Activated T-cell treated with anti-CD3 and anti-CD28 coated beads for 24 hours (primary cell): ENCODE data around the gene DPP3.
"Not testable (repeated sequence)": the region's sequence is repeated elsewhere in the genome, so short reads cannot be mapped to it uniquely, and the experiment has no call there.

ENCODE experiments used
- DNase-seq: peaks from one replicate; pipeline ENCODE4 v3.0.0-alpha.2; 2020; ENCODE audit warnings: low read depth

Gene DPP3

DNA sequence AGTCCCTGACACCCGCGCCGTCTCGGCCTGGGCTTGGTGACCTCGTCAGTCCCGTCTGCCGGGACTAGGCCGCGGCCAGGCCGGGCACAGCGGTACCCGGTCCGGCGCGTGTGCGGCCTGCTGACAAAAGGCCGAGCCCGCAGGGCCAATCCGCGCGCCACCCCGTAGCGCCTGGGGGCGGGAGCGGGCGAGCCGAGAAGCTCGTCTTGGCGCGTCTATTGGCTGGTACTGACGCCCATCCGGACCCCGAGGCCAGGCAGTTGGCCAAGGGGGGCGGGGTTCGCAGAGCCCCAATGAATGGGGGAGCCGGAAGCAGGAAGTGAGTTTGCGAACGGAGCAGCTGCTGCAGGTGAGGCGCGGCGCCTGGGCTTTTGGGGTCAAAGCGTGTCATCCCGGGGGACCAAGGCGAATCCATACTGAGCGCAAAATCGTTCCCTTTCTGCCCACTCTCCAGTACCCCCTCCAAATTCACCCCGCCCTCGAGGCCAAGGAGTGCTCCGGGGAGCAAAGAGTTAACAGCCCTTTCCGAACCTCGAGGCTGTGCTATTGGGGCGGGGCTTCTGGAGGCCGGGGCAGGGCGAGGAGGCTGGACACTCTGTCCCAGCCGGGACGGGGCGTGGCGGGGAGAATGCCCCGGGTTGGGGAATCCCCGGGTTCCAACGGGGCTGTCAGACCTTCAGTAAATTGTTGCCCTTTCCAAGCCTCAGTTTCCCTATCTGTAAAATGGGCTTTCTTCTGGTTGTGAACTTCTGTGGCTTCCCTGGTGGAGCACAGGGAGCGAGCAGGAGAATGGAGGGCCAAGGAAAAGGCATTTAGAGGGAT lies at the start of gene DPP3:
Gene DPP3 (plus strand): TSS at position 318 of the 822 bp plus-strand sequence. CDS start 1,767 bp downstream, outside the sequence.
- DNase-seq: peak; percentile 94

DNA sequence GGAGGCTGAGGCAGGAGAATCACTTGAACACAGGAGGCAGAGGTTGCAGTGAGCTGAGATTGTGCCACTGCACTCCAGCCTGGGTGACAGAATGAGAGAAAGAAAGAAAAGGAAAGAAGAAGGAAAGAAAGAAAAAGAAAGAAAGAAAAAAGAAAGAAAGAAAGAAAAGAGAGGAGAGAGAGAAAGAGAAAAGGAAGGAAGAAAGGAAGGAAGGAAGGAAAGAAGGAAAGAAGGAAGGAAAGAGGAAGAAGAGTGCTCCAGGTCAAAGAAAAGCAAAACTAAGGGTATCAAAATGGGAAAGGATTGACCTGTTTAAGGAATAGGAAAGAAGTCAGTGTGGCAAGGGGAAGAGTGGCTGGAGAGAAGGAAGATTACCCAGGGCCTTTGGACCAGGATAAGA lies 48.9 kb upstream of the DPP3 start:
- DNase-seq: not testable (repeated sequence)

DNA sequence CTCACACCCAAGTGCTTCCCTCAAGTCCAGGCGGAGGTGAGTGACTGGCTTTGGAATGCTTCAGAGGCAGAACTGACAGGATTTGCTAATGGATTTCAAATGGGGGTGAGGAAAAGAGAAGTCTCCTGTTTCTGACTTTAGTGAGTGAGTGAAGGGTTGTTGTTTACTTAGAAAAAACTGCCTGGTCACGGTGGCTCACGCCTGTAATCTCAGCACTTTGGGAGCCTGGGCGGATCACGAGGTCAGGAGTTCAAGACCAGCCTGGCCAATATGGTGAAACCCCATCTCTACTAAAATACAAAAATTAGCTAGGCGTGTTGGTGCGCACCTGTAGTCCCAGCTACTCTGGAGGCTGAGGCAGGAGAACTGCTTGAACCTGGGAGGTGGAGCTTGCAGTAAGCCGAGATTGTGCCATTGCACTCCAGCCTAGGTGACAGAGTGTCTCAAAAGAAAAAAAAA lies 48.3 kb upstream of the DPP3 start:
- DNase-seq: not testable (repeated sequence)

- DNase-seq: no peak
Observed at GRCh38 chr11:66432597-66432996, 47.6 kb upstream of the DPP3 start.

DNA sequence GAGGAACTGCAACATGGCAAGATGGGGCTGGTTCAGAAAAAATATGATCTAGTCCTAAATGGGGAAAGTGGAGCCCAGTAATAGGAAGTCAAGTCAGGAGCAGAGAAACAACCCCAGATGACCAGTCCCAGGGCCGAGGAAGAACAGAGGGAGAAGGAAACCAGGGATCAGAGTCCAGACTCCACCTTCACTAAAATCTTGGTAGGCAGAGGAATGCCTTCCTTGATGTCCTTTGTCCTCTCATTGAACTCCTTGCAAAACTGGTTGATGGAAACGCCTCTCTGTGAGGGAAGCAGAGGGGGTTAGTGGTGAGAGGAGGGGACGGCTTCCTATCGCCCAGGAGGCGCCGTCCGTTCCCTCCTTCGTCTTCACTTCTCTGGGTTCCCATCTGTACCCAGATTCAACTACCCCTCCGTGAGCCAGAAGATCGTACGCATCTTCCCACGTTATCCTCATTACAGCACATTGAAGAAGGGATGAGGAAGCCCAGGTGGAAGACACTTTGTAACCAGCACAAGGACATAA lies 42.2 kb upstream of the DPP3 start:
- DNase-seq: no peak

- DNase-seq: peak; percentile 84
Observed at GRCh38 chr11:66438504-66439466, 41.4 kb upstream of the DPP3 start, which contains the start of gene MRPL11. MRPL11 (minus strand) TSS chr11:66438848; CDS start chr11:66438754, 94 bp downstream.

- DNase-seq: not testable (repeated sequence)
Observed at GRCh38 chr11:66440101-66440939, 39.9 kb upstream of the DPP3 start.

- not testable (repeated sequence) for DNase-seq
Observed at GRCh38 chr11:66440940-66441282, 39.3 kb upstream of the DPP3 start.

- DNase-seq: no peak
Observed at GRCh38 chr11:66443602-66444001, 36.6 kb upstream of the DPP3 start.

DNA sequence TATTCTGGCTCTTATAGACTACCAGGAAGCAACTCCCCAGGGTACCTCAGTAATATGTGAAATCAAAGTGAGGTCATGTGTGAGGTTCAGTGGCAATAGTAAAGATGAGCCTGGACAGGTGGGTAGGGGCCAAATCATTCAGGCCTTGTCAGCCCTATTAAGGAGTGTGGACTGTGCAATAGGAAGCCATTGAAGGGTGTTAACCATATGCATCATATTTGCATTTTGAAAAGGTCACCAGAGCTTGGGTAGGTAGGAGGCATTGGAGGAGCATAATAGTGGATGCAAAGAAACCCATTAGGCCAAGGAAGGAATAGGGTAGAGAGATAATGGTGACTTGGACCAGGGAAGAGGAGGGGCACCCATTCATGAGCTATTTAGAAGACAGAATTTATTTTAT lies 33.2 kb upstream of the DPP3 start:
- no peak for DNase-seq

DNA sequence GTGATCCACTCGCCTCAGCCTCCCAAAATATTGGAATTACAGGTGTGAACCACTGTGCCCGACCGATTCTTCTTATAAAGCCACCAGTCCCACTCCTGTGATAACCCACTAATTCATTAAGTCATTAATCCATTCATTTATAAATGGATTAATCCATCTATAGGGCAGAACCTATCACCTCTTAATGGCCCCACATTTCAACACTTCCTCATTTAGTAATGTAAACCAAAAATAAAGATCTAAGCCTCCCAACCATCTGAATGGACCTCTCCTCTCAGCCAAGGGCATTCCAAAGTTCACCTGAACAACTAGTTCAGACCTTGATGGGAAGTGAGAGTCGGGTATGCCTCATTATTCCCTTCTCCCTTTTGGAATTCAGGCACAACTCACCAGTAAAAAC lies 31.7 kb upstream of the DPP3 start:
- DNase-seq: no peak

DNA sequence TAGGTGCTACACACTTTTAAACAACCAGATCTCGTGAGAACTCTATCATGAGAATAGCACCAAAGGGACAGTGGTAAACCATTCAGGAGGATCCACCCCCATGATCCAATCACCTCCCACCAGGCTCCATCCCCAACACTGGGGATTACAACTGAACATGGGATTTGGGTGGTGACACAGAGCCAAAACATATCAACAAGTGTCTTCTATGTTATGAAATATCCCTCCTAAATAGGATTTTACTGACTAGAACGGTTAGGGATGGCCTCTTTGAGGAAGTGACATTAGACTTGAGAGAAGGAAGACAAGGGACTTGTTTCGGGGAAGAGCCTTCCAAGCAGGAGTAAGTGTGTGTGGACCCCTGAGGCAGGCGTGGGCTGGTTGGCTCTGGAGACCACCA lies 29.7 kb upstream of the DPP3 start:
- no peak for DNase-seq

GRCh38 chr11:66451663-66452062 lies 28.6 kb upstream of the DPP3 start:
- no peak for DNase-seq

DNA sequence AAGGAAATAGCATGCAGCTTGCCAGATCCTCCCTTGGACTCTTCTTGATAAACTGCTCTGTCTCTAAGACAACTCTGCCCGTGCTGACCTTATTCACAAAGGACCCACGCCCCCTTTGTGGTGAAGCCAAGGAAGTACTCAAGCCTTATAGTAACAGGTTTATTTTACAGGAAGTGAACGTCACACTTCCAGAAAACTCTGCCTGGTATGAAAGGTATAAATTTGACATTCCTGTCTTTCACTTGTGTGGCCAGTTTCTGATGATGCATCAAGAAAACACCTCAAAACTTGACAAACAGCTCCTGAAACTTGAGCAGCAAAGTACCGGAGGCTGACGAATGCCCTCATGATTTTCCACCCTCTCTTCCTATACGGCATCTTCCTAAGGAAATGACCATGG lies 26.0 kb upstream of the DPP3 start:
- no peak for DNase-seq

DNA sequence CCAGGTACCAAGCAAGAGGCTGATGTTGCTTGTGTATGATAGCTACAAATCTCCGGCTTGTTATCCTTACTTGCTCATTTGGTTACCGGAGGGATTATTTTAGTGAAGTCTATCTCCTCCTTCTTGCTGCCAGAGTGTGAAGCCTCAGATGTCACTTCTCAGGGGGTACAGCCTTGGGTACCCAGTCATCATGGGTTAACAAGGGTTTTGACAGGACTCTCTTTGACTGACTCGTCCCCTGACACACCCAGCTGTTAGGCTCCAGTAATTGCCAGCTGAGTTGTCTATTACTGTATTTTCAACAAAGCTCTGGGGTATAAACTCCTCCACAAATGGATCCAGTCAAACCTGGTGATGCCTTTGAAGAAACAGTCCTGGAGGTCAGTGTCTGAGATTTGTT lies 25.4 kb upstream of the DPP3 start:
- no peak for DNase-seq

- DNase-seq: no peak
Observed at GRCh38 chr11:66457826-66458225, 22.4 kb upstream of the DPP3 start.

GRCh38 chr11:66459138-66459778 lies 21.0 kb upstream of the DPP3 start:
- no peak for DNase-seq

DNA sequence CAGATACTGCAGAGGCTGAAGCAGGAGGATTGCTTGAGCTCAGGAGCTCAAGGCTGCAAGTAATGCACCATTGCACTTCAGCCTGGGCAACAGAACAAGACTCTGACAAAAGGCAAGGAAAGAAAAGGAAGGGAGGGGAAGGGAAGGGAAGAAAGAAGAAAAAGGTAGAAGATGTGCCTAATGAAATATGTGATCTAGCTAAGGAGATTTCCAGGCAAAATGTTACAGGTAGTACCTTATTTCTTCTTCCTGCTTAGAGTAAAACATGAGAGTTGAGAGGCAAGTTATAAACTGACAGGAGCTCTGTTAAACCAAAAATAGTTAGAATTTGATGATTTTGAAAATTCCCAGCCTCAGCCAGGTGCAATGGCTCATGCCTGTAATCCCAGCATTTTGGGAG lies 18.2 kb upstream of the DPP3 start:
- DNase-seq: no peak

DNA sequence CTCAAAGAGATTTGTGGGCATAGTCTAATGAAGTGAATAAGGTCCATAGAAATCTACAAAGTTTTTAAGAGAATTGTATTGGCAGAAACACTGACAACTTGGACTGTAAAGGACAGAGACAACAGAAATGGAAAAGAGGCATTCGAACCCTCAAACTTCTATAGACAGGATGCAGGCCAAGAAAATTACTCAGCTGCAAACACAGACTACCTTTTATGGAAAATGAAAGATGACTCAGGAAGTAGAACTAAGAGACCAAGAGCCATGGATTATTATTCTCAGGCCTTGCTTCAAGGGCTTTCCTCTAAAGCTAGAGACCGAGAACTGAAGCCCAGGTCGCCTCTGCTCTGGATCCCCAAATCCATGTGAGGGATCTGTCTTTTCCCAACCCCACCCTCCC lies 17.3 kb upstream of the DPP3 start:
- no peak for DNase-seq

GRCh38 chr11:66464116-66464515 lies 16.1 kb upstream of the DPP3 start:
- DNase-seq: not testable (repeated sequence)

DNA sequence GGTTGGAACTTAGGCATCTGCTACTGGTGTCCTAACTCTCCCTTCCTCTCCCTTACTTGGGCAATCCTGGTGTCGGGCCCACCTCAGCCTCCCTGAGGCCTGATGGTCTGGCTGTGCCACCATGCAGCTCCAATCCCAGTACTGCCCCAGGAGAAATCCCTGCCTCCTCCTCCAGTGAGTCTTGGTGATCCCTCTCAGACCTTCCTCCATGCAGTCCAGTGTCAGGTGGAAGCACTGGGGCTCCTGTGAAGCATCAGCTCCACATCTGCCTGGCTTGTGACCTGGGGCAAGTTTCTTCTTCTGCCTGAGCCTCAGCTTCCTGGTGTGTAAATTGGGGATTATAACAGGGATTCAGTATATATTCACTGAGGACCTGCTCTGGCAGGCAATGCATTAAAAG lies 15.3 kb upstream of the DPP3 start:
- no peak for DNase-seq
